HCT116 (cell line): ENCODE data around the gene BMF. TPM values are rescaled to one million over a fixed set of nuclear protein-coding genes. Genes with fewer than 3 reads are reported as not detected.

Experiments
- ATAC-seq: fragments of 200-7000 bp; cut with Tn5 transposase; 2 replicates; pipeline ENCODE4 v1.9.1; 2020; ENCODE audit warnings: mild to moderate bottlenecking, moderate library complexity
- BruUV-seq: library from RNA; stranded (reverse); fragments of 400-500 nt; replicated peaks from 2 replicates; lab custom pipeline; 2021; lab: Mats Ljungman, UMichigan
- CTCF ChIA-PET: fragments of 300-600 bp; sonication (Branson Sonifier 250); formaldehyde crosslinking; loops from one replicate; lab custom pipeline; 2021; ENCODE audit warnings: antibody characterized with exemption; lab: Charles Lee
- POLR2A ChIA-PET: fragments of 300-600, 350-600 bp; sonication (Branson Sonifier 250); formaldehyde crosslinking; loops from one replicate; lab custom pipeline; 2021; ENCODE audit warnings: antibody characterized with exemption; lab: Charles Lee
- RAD21 ChIA-PET, 2 experiments: fragments of 300-600 bp; sonication (Branson Sonifier 250); formaldehyde crosslinking; loops; one replicate each; lab custom pipeline; 2023; ENCODE audit warnings: low total read pairs in 2 of 2; ENCODE audit not compliant: uncharacterized antibody in 2 of 2, unreplicated experiment in 2 of 2, low non-redundant PET in 1 of 2; lab: Charles Lee
- DNase-seq: peaks from one replicate; pipeline ENCODE4 v3.0.0-alpha.2; 2010; ENCODE audit warnings: low read depth, low spot score
- H2AFZ ChIP-seq: fragments of 200-600 bp; shearing (Covaris generic), sonication (generic); 2 replicates; pipeline ENCODE4 v1.6.1; 2017; ENCODE audit warnings: low read depth, mixed run types, mixed read lengths, antibody characterized with exemption, low read length; ENCODE audit not compliant: poor library complexity, severe bottlenecking
- H3K27ac ChIP-seq: 2 replicates; pipeline ENCODE4 v1.5.1; 2012; ENCODE audit warnings: low read depth, low read length
- H3K27me3 ChIP-seq: fragments of 200-600 bp; sonication (generic); 2 replicates; pipeline ENCODE4 v1.6.1; 2016; ENCODE audit warnings: mixed run types, low read length, mixed read lengths; ENCODE audit not compliant: insufficient read depth
- H3K36me3 ChIP-seq, 2 experiments: fragments of 200-500 bp in 1 of 2; fragments of 200-600 bp in 1 of 2; sonication (Bioruptor generic) in 1 of 2; sonication (generic) in 1 of 2; 2 replicates each; pipeline versions ENCODE4 v1.5.1 to v1.6.1; 2014 to 2016; ENCODE audit warnings: low read length in 2 of 2, inconsistent platforms in 1 of 2, mixed read lengths in 1 of 2, mixed run types in 1 of 2; ENCODE audit not compliant: insufficient read depth in 2 of 2, control insufficient read depth in 1 of 2
- H3K4me1 ChIP-seq, 2 experiments: fragments of 200-600 bp in 1 of 2; sonication (generic) in 1 of 2; 2 replicates each; pipeline versions ENCODE4 v1.5.1 to v1.6.1; 2012 to 2017; ENCODE audit warnings: low read length in 2 of 2, inconsistent platforms in 1 of 2, mild to moderate bottlenecking in 1 of 2, mixed read lengths in 1 of 2, mixed run types in 1 of 2, moderate library complexity in 1 of 2; ENCODE audit not compliant: insufficient read depth in 2 of 2, control insufficient read depth in 1 of 2
- H3K4me2 ChIP-seq: fragments of 200-600 bp; sonication (generic); 2 replicates; pipeline ENCODE4 v1.6.1; 2017; ENCODE audit warnings: mixed run types, low read length, mixed read lengths
- H3K4me3 ChIP-seq, 2 experiments: fragments of 200-600 bp in 1 of 2; sonication (generic) in 1 of 2; replicated peaks in 1 of 2; 2 replicates each; pipeline ENCODE4 v1.5.1; 2011 to 2016; ENCODE audit warnings: low read length in 2 of 2, control low read depth in 1 of 2, low read depth in 1 of 2, mild to moderate bottlenecking in 1 of 2, mixed read lengths in 1 of 2, mixed run types in 1 of 2
- H3K79me2 ChIP-seq: fragments of 200-600 bp; sonication (generic); 2 replicates; pipeline ENCODE4 v1.6.1; 2017; ENCODE audit warnings: mild to moderate bottlenecking, mixed run types, low read length, moderate library complexity, mixed read lengths; ENCODE audit not compliant: insufficient read depth
- H3K9ac ChIP-seq: fragments of 200-600 bp; sonication (generic); 2 replicates; pipeline ENCODE4 v1.6.1; 2016; ENCODE audit warnings: low read length, mixed read lengths
- H3K9me2 ChIP-seq: fragments of 200-600 bp; sonication (generic), shearing (Covaris generic); 2 replicates; pipeline ENCODE4 v1.6.1; 2017; ENCODE audit warnings: mixed run types, mild to moderate bottlenecking, moderate library complexity; ENCODE audit not compliant: insufficient read depth
- H3K9me3 ChIP-seq, 2 experiments: fragments of 200-500 bp in 1 of 2; fragments of 200-600 bp in 1 of 2; sonication (Bioruptor generic) in 1 of 2; sonication (generic) in 1 of 2; 2 replicates each; pipeline ENCODE4 v1.6.1; 2014 to 2017; ENCODE audit warnings: low read length in 2 of 2, mixed read lengths in 2 of 2, inconsistent platforms in 1 of 2, low read depth in 1 of 2, mild to moderate bottlenecking in 1 of 2, mixed run types in 1 of 2, moderate library complexity in 1 of 2; ENCODE audit not compliant: control insufficient read depth in 1 of 2, insufficient read depth in 1 of 2
- H4K20me1 ChIP-seq: fragments of 200-600 bp; sonication (generic), shearing (Covaris generic); 2 replicates; pipeline ENCODE4 v1.6.1; 2017; ENCODE audit warnings: mixed run types, mild to moderate bottlenecking, moderate library complexity; ENCODE audit not compliant: insufficient read depth
- ATF3 ChIP-seq: IDR thresholded peaks from 2 replicates; pipeline ENCODE4 v1.6.1; 2012
- CBX3 ChIP-seq: IDR thresholded peaks from 2 replicates; pipeline ENCODE4 v1.6.1; 2012; ENCODE audit warnings: low read depth
- CEBPB ChIP-seq: IDR thresholded peaks from 2 replicates; pipeline ENCODE4 v1.6.1; 2012; ENCODE audit warnings: low read depth
- CTCF ChIP-seq, 3 experiments: fragments of 200-600 bp in 1 of 3; sonication (generic) in 1 of 3; IDR thresholded peaks in 2 of 3; conservative IDR thresholded peaks in 1 of 3; 2 replicates each; pipeline ENCODE4 v1.5.1; 2012 to 2017; ENCODE audit warnings: low read depth in 2 of 3, low read length in 2 of 3, antibody characterized with exemption in 1 of 3, borderline replicate concordance in 1 of 3, control low read depth in 1 of 3, mild to moderate bottlenecking in 1 of 3, mixed read lengths in 1 of 3, mixed run types in 1 of 3, moderate library complexity in 1 of 3; ENCODE audit not compliant: insufficient read depth in 1 of 3
- EGR1 ChIP-seq: IDR thresholded peaks from 2 replicates; pipeline ENCODE4 v1.6.1; 2012; ENCODE audit warnings: low read depth
- ELF1 ChIP-seq: IDR thresholded peaks from 2 replicates; pipeline ENCODE4 v1.6.1; 2012; ENCODE audit warnings: low read depth, borderline replicate concordance
- EZH2 ChIP-seq: fragments of 200-600 bp; sonication (generic); IDR thresholded peaks from 2 replicates; pipeline ENCODE4 v1.6.1; 2017; ENCODE audit warnings: antibody characterized with exemption, mixed run types
- JUND ChIP-seq: IDR thresholded peaks from 2 replicates; pipeline ENCODE4 v1.6.1; 2012
- MAX ChIP-seq: IDR thresholded peaks from 2 replicates; pipeline ENCODE4 v1.6.1; 2012
- POLR2A ChIP-seq: IDR thresholded peaks from 2 replicates; pipeline ENCODE4 v1.7.0; 2011; ENCODE audit warnings: borderline replicate concordance; ENCODE audit not compliant: insufficient read depth, insufficient read length; ENCODE audit errors: extremely low read depth
- POLR2AphosphoS5 ChIP-seq: IDR thresholded peaks from 2 replicates; pipeline ENCODE4 v1.6.1; 2011; ENCODE audit warnings: mild to moderate bottlenecking, low read depth, low read length, moderate library complexity
- REST ChIP-seq: IDR thresholded peaks from 2 replicates; pipeline ENCODE4 v1.6.1; 2012; ENCODE audit warnings: low read depth
- SIN3A ChIP-seq: IDR thresholded peaks from 2 replicates; pipeline ENCODE4 v1.6.1; 2012; ENCODE audit warnings: low read depth
- SP1 ChIP-seq: IDR thresholded peaks from 2 replicates; pipeline ENCODE4 v1.6.1; 2012; ENCODE audit warnings: low read depth
- TCF7L2 ChIP-seq: IDR thresholded peaks from 2 replicates; pipeline ENCODE4 v1.7.0; 2011; ENCODE audit warnings: borderline replicate concordance, inconsistent platforms; ENCODE audit not compliant: insufficient read depth, insufficient read length; ENCODE audit errors: extremely low read depth
- YY1 ChIP-seq: IDR thresholded peaks from 2 replicates; pipeline ENCODE4 v1.6.1; 2011; ENCODE audit warnings: low read length, low read depth, moderate library complexity, mild to moderate bottlenecking; ENCODE audit not compliant: insufficient replicate concordance; ENCODE audit errors: extremely low read depth
- ZFX ChIP-seq: fragments of 450-650 bp; IDR thresholded peaks from 2 replicates; pipeline ENCODE4 v1.6.1; 2017
- ZNF274 ChIP-seq: fragments of 200-500 bp; sonication (Bioruptor generic); IDR thresholded peaks from 2 replicates; pipeline ENCODE4 v1.6.1; 2014; ENCODE audit warnings: mild to moderate bottlenecking, low read depth, low read length, inconsistent platforms
- intact Hi-C: fragments of 100-400 bp; cut with micrococcal nuclease; formaldehyde crosslinking; loops from 2 replicates; pipeline ENCODE4 v1.10.0; 2022
- total RNA-seq: library from RNA; stranded (reverse); gene quantifications from one replicate; pipeline ENCODE4 v1.2.1, GENCODE V29; 2021; ENCODE audit not compliant: unreplicated experiment

BMF gene
- total RNA-seq, 1 experiment from 2014 or later = 1.0 TPM

- H3K9me2 ChIP-seq = no peaks in the 10 kb centered on the region
- ChIA-PET RAD21 (no interaction called here), CTCF (no interaction called here), POLR2A (no interaction called here)
- no peaks in the 10 kb centered on the region for H4K20me1 ChIP-seq
- no peak overlapping the region for H3K9ac ChIP-seq
- intact Hi-C loops = no loop called here
- no peaks in the 10 kb centered on the region for H3K9me3 ChIP-seq
- no peak overlapping the region for H3K4me2 ChIP-seq
- H3K27ac ChIP-seq = no peak overlapping the region
- H2AFZ ChIP-seq = no peak overlapping the region
- DNase-seq (no peak), ATAC-seq (no peak)
- no peaks in the 10 kb centered on the region for H3K79me2 ChIP-seq
- no peaks in the 10 kb centered on the region for H3K36me3 ChIP-seq
- BruUV-seq = no TSS peak
- peaks cover 16% of the 10 kb centered on the region; the same call in 1 of the 2 replicates for H3K27me3 ChIP-seq
- peaks cover 17 to 31% of the 10 kb centered on the region in 2 experiments for H3K4me1 ChIP-seq
- H3K4me3 ChIP-seq = no peak overlapping the region
- no peak for TF ChIP-seq ZNF274
- no peak for TF ChIP-seq REST
- no peak for TF ChIP-seq CEBPB
- no peak for TF ChIP-seq SIN3A
- no peak for TF ChIP-seq SP1
- no peak for TF ChIP-seq ATF3
- no peak for TF ChIP-seq TCF7L2
- no peak for TF ChIP-seq EZH2
- no peak for TF ChIP-seq ELF1
- TF ChIP-seq YY1 = no peak
- TF ChIP-seq JUND = no peak
- TF ChIP-seq POLR2A = no peak
- no peak for TF ChIP-seq EGR1
- no peak for TF ChIP-seq POLR2AphosphoS5
- TF ChIP-seq CTCF (IDR thresholded peaks at IDR 0.05 in 2 of 3, conservative IDR thresholded peaks at IDR 0.05 in 1 of 3; ENCODE audit: borderline replicate concordance in 1 of 3, insufficient read depth in 1 of 3, low read depth in 2 of 3, low read length in 2 of 3) = no peak
- no peak for TF ChIP-seq MAX
- no peak for TF ChIP-seq CBX3
- TF ChIP-seq ZFX = no peak
Measured at GRCh38 chr15:40085266-40085665, 23.4 kb downstream of the BMF start.
